GM23338 (cell line): ENCODE measurements around the gene CADPS2.

Source experiments
- EZH2 ChIP-seq: fragments of 200-600 bp; sonication (generic); IDR thresholded peaks from one replicate; pipeline ENCODE4 v1.8.0; 2017; ENCODE audit warnings: antibody characterized with exemption, mild to moderate bottlenecking, low read depth; ENCODE audit not compliant: unreplicated experiment
- EZH2phosphoT487 ChIP-seq: fragments of 200-600 bp; sonication (generic); IDR thresholded peaks from one replicate; pipeline ENCODE4 v1.8.1; 2018; ENCODE audit warnings: antibody characterized with exemption; ENCODE audit not compliant: unreplicated experiment
- JUNB ChIP-seq: IDR thresholded peaks from one replicate; pipeline ENCODE4 v1.6.1; 2016; ENCODE audit warnings: antibody characterized with exemption; ENCODE audit not compliant: unreplicated experiment
- TF ChIP-seq, protein P1 (sequence below), 2 experiments: fragments of 200-600 bp in 1 of 2; sonication (generic) in 1 of 2; conservative IDR thresholded peaks; 2 replicates each; pipeline versions ENCODE4 v1.5.1 to v1.6.1; 2016 to 2017; ENCODE audit warnings: antibody characterized with exemption in 2 of 2, low read depth in 2 of 2, mild to moderate bottlenecking in 2 of 2, moderate library complexity in 1 of 2

GRCh38 chr7:122316467-122317388, 569.5 kb downstream of the CADPS2 start:
- TF ChIP-seq, protein P1, sequence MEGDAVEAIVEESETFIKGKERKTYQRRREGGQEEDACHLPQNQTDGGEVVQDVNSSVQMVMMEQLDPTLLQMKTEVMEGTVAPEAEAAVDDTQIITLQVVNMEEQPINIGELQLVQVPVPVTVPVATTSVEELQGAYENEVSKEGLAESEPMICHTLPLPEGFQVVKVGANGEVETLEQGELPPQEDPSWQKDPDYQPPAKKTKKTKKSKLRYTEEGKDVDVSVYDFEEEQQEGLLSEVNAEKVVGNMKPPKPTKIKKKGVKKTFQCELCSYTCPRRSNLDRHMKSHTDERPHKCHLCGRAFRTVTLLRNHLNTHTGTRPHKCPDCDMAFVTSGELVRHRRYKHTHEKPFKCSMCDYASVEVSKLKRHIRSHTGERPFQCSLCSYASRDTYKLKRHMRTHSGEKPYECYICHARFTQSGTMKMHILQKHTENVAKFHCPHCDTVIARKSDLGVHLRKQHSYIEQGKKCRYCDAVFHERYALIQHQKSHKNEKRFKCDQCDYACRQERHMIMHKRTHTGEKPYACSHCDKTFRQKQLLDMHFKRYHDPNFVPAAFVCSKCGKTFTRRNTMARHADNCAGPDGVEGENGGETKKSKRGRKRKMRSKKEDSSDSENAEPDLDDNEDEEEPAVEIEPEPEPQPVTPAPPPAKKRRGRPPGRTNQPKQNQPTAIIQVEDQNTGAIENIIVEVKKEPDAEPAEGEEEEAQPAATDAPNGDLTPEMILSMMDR (conservative IDR thresholded peaks at IDR 0.05; ENCODE audit: low read depth in 2 of 2): no peak
- TF ChIP-seq JUNB: no peak
- peak; percentile 84 for TF ChIP-seq EZH2
- peak; percentile 80 for TF ChIP-seq EZH2phosphoT487
